IMR-90 (cell line): ENCODE results near the gene HS6ST3. TPM values are rescaled to one million over a fixed set of nuclear protein-coding genes. Genes with fewer than 3 reads are reported as not detected.

ENCODE experiments used
- ATAC-seq: fragments of 200-7000 bp; cut with Tn5 transposase; 2 replicates; pipeline ENCODE4 v1.9.1; 2020; ENCODE audit warnings: low read depth, mild to moderate bottlenecking, moderate library complexity
- BruUV-seq: library from RNA; stranded (reverse); fragments of 400-500 nt; replicated peaks from 2 replicates; lab custom pipeline; 2021; lab: Mats Ljungman, UMichigan
- CTCF ChIA-PET: fragments of 300-600 bp; formaldehyde crosslinking; extraction: SDS; loops from one replicate; lab custom pipeline; 2021; ENCODE audit warnings: antibody characterized with exemption; lab: Yijun Ruan, JAX
- POLR2A ChIA-PET: fragments of 300-600 bp; sonication (Branson Sonifier 250); formaldehyde crosslinking; loops from one replicate; lab custom pipeline; 2022; ENCODE audit warnings: antibody characterized with exemption; ENCODE audit not compliant: unreplicated experiment; lab: Charles Lee
- DNase-seq: peaks from one replicate; pipeline ENCODE4 v3.0.0; 2013
- H2AFZ ChIP-seq: replicated peaks from 2 replicates; pipeline ENCODE3; 2013; ENCODE audit warnings: low read length, mild to moderate bottlenecking; ENCODE audit not compliant: poor library complexity
- H2AK5ac ChIP-seq: 2 replicates; pipeline ENCODE4 v1.6.1; 2013; ENCODE audit warnings: low read depth, low read length, inconsistent platforms
- H2AK9ac ChIP-seq: replicated peaks from 2 replicates; pipeline ENCODE3; 2013; ENCODE audit warnings: mild to moderate bottlenecking, low read depth, low read length, moderate library complexity; ENCODE audit not compliant: poor library complexity
- H2BK120ac ChIP-seq: 2 replicates; pipeline ENCODE4 v1.6.1; 2013; ENCODE audit warnings: low read depth, low read length, inconsistent platforms
- H2BK15ac ChIP-seq: 3 replicates; pipeline ENCODE4 v1.6.1; 2013; ENCODE audit warnings: low read depth, low read length, inconsistent platforms
- H2BK20ac ChIP-seq: 2 replicates; pipeline ENCODE4 v1.6.1; 2013; ENCODE audit warnings: low read depth, mild to moderate bottlenecking, inconsistent platforms, low read length, moderate library complexity
- H2BK5ac ChIP-seq: 2 replicates; pipeline ENCODE4 v1.6.1; 2013; ENCODE audit warnings: mild to moderate bottlenecking, low read depth, low read length, inconsistent platforms; ENCODE audit not compliant: poor library complexity, severe bottlenecking
- H3K14ac ChIP-seq: replicated peaks from 2 replicates; pipeline ENCODE4 v1.6.1; 2013; ENCODE audit warnings: low read depth, low read length, inconsistent platforms
- H3K18ac ChIP-seq: 2 replicates; pipeline ENCODE4 v1.6.1; 2013; ENCODE audit warnings: low read depth, low read length, control low read depth
- H3K23ac ChIP-seq: 2 replicates; pipeline ENCODE4 v1.6.1; 2013; ENCODE audit warnings: low read depth, low read length, inconsistent platforms
- H3K27ac ChIP-seq: 2 replicates; pipeline ENCODE4 v1.5.1; 2013; ENCODE audit warnings: mild to moderate bottlenecking, control low read depth, low read length; ENCODE audit not compliant: insufficient read depth
- H3K27me3 ChIP-seq: 2 replicates; pipeline ENCODE4 v1.6.1; 2013; ENCODE audit warnings: low read length; ENCODE audit not compliant: control insufficient read depth, insufficient read depth
- H3K36me3 ChIP-seq: 2 replicates; pipeline ENCODE4 v1.6.1; 2013; ENCODE audit warnings: low read length, mixed read lengths; ENCODE audit not compliant: control insufficient read depth, insufficient read depth
- H3K4ac ChIP-seq: 2 replicates; pipeline ENCODE4 v1.6.1; 2013; ENCODE audit warnings: low read depth, low read length, inconsistent platforms
- H3K4me1 ChIP-seq: 2 replicates; pipeline ENCODE4 v1.6.1; 2013; ENCODE audit warnings: low read length, mixed read lengths; ENCODE audit not compliant: control insufficient read depth, insufficient read depth
- H3K4me2 ChIP-seq: 2 replicates; pipeline ENCODE4 v1.6.1; 2013; ENCODE audit warnings: low read depth, mild to moderate bottlenecking, control low read depth, low read length, moderate library complexity
- H3K4me3 ChIP-seq: 2 replicates; pipeline ENCODE4 v1.5.1; 2013; ENCODE audit warnings: low read depth, mild to moderate bottlenecking, control low read depth, low read length, moderate library complexity; ENCODE audit not compliant: insufficient read depth
- H3K56ac ChIP-seq: 2 replicates; pipeline ENCODE4 v1.6.1; 2013; ENCODE audit warnings: low read length, inconsistent platforms; ENCODE audit not compliant: insufficient read depth; ENCODE audit errors: extremely low read depth
- H3K79me1 ChIP-seq, 2 experiments: 2 replicates each; pipeline ENCODE4 v1.6.1; 2013; ENCODE audit warnings: low read length in 2 of 2, inconsistent platforms in 1 of 2, low read depth in 1 of 2
- H3K9ac ChIP-seq: 2 replicates; pipeline ENCODE4 v1.6.1; 2013; ENCODE audit warnings: low read depth, low read length, control low read depth
- H3K9me1 ChIP-seq: 2 replicates; pipeline ENCODE4 v1.6.1; 2013; ENCODE audit warnings: low read length, inconsistent platforms; ENCODE audit not compliant: insufficient read depth
- H3K9me3 ChIP-seq: 2 replicates; pipeline ENCODE4 v1.6.1; 2013; ENCODE audit warnings: low read length; ENCODE audit not compliant: control insufficient read depth, insufficient read depth
- H4K20me1 ChIP-seq: 2 replicates; pipeline ENCODE4 v1.6.1; 2013; ENCODE audit warnings: low read length, inconsistent platforms; ENCODE audit not compliant: insufficient read depth
- H4K5ac ChIP-seq: 2 replicates; pipeline ENCODE4 v1.6.1; 2013; ENCODE audit warnings: mild to moderate bottlenecking, low read depth, low read length, control low read depth
- H4K8ac ChIP-seq, 2 experiments: 2 replicates each; pipeline ENCODE4 v1.6.1; 2013; ENCODE audit warnings: low read depth in 2 of 2, low read length in 2 of 2, control low read depth in 1 of 2, inconsistent platforms in 1 of 2
- H4K91ac ChIP-seq: 2 replicates; pipeline ENCODE4 v1.6.1; 2013; ENCODE audit warnings: low read depth, low read length, inconsistent platforms; ENCODE audit not compliant: insufficient read depth
- BHLHE40 ChIP-seq: fragments of 150-350 bp; IDR thresholded peaks from 2 replicates; pipeline ENCODE4 v1.6.1; 2016; ENCODE audit warnings: mild to moderate bottlenecking, low read depth, low read length
- CEBPB ChIP-seq: IDR thresholded peaks from 2 replicates; pipeline ENCODE4 v1.6.1; 2012; ENCODE audit warnings: low read depth, low read length, improper control_type of control experiment
- WGBS, 2 experiments: methylation state at CpG; one replicate each; pipeline versions ENCODE4 v1.1.5 to v1.1.7; 2013; ENCODE audit warnings: missing lambda C conversion rate in 2 of 2; ENCODE audit not compliant: insufficient read length in 1 of 2; ENCODE audit errors: extremely low coverage in 2 of 2; 5-methylcytosine and 5-hydroxymethylcytosine counted together
- dilution Hi-C: fragments of 300-500 bp; cut with HindIII; formaldehyde crosslinking; loops from one replicate; pipeline ENCODE4 v1.14.3; 2018; ENCODE audit warnings: low sequenced_read_pairs; ENCODE audit not compliant: unreplicated experiment
- in situ Hi-C: fragments of 300-500 bp; cut with MboI; formaldehyde crosslinking; loops from 3 replicates; pipeline ENCODE4 v1.14.3; 2019; ENCODE audit warnings: low sequenced_read_pairs, inconsistent platforms, mixed read lengths
- intact Hi-C: fragments of 100-400 bp; cut with micrococcal nuclease; formaldehyde crosslinking; loops from 2 replicates; pipeline ENCODE4 v1.10.0; 2022
- polyA plus RNA-seq, 3 experiments: library from polyadenylated mRNA; depleted of rRNA; stranded (reverse); fragments of >200 nt; gene quantifications; 2 replicates each; pipeline ENCODE4 v1.2.3, GENCODE V29; 2012; ENCODE audit warnings: low replicate concordance in 1 of 3
- total RNA-seq: library from RNA; depleted of rRNA; stranded (reverse); fragments of >200 nt; gene quantifications from 2 replicates; pipeline ENCODE4 v1.2.3, GENCODE V29; 2012

The HS6ST3 gene
- total and polyA plus RNA-seq, 2 of the 4 experiments (the other 2 are of a cell fraction), result not detected

DNA sequence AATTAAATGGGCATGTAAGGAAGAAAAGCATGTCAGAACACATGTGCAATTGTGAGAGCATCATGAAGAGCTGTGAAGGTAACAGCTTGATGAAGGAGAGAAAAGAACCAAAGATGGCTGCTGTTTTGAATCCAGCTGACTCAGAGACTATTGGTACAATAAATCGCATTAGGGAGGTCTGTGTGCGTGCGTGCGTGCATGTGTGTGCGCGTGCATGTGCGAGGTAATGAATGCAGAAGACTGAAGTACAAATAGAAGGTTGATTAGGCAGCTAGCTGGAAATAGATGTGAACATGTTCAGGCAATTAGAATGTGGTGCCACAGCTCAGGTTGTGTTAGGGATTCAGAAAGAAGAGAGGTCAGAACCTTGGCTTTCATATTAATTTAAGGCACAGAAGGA, 463.9 kb downstream of the HS6ST3 start:
- Histone ChIP-seq H3K4ac (no peak overlapping the region), H3K79me1 (no peaks in the 10 kb centered on the region), H2AK5ac (no peak overlapping the region), H3K9me3 (peaks cover 16% of the 10 kb centered on the region), H3K14ac (no peak overlapping the region), H3K27ac (no peak overlapping the region), H3K27me3 (no peaks in the 10 kb centered on the region), H3K18ac (no peak overlapping the region), H3K9ac (no peak overlapping the region), H3K4me3 (no peak overlapping the region), H4K20me1 (no peaks in the 10 kb centered on the region), H3K23ac (no peak overlapping the region), H3K36me3 (no peaks in the 10 kb centered on the region), H3K9me1 (no peaks in the 10 kb centered on the region), H3K4me2 (no peak overlapping the region), H4K91ac (no peak overlapping the region), H2AFZ (no peak overlapping the region), H4K8ac (no peak overlapping the region), H4K5ac (no peak overlapping the region), H2BK15ac (no peak overlapping the region), H3K56ac (no peak overlapping the region), H2BK20ac (no peak overlapping the region), H2AK9ac (no peak overlapping the region), H3K4me1 (no peaks in the 10 kb centered on the region), H2BK120ac (no peak overlapping the region), H2BK5ac (no peak overlapping the region)
- dilution Hi-C loops (no loop called here), in situ Hi-C loops (no loop called here), intact Hi-C loops (no loop called here)
- POLR2A ChIA-PET, result no interaction called here
- no peak for ATAC-seq
- WGBS, 2 experiments, result 90% methylated on average over 7 of the region's 7 CpGs; no CpG with 5 or more reads in 1 of the 2 experiments
- CTCF ChIA-PET, result no interaction called here
- TF ChIP-seq BHLHE40 (no peak), CEBPB (no peak)
- no TSS peak for BruUV-seq
- no peak for DNase-seq
